HL-60/S4 (cell line): ENCODE data around the gene CLCA4.

Source experiments
- in situ Hi-C: fragments of 300-500 bp; cut with MboI; formaldehyde crosslinking; loops from 2 replicates; pipeline ENCODE4 v1.14.3; 2022; ENCODE audit warnings: low sequenced_read_pairs

CLCA4 gene

GRCh38 chr1:86523670-86524354 is 23.1 kb upstream of the CLCA4 start:
- in situ Hi-C loops, result no loop called here

GRCh38 chr1:86527306-86527705 is 19.6 kb upstream of the CLCA4 start:
- in situ Hi-C loops, result no loop called here

DNA sequence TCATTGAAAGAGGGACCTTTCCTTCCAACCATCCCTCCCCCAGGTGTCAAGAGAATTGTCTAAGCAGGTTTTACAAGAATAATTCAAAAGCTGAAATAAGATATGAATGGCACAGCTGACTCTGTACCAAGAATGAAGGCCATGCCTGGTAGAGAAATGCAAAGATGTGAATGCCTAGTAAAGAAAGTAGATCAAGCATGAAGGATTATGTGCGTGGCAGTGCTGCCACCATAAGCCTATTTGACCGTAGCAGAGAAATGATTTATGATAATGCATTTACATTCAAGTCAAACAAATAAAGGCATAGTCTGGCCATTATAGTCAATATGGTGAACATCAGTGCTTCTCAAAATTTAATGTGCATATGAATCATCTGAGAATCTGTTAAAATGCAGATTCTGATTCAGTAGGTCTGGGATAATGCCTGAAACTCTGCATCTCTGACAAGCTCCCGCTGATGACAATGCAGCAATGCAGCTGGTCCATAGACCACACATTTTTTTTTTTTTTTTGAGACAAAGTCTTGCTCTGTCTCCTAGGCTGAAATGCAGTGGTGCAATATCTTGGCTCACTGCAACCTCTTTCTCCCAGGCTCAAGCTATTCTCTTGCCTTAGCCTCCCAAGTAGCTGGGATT is 16.6 kb upstream of the CLCA4 start:
- in situ Hi-C loops, result no loop called here

DNA sequence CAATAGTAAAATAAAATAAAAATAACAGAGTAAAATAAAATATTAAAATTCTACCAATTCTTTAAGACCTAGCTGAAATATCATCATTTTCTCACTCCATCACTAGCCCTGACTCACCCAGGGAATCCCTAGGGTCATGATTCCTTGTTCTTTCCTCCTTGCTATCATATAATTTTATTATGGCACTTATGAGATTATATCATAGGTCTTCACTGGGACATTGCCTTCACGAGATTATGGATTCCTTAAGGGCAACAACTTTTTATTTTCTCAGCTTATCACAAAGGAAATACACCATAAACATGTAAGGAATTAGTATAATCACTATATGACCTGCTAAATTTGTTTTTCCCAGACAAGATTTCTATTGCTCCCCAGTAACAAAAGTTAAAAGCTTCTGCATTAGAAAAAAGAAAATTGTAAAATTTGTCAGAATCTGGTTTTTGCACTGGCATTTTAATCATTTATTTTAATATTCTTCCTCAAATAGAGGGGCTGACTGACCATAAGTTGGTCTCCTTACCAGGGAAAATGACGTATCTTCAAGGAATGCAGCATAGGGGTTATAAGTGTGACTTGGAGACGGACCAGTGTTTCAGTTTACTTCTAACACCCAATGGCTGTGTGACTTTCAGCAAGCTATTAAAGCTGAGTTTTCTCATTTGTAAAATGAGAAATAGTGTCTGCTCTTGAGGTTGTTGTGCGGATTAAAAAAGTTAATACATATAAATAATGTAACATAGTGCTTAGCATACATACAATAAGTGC is 8.8 kb upstream of the CLCA4 start:
- in situ Hi-C loops, result no loop called here

- in situ Hi-C loops, result no loop called here
Measured at GRCh38 chr1:86538775-86539174, 8.1 kb upstream of the CLCA4 start.

GRCh38 chr1:86541859-86542258 is 5.0 kb upstream of the CLCA4 start:
- in situ Hi-C loops, result no loop called here

GRCh38 chr1:86542631-86543030 is 4.2 kb upstream of the CLCA4 start:
- in situ Hi-C loops, result no loop called here

GRCh38 chr1:86548839-86549238 is 2.0 kb downstream of the CLCA4 start:
- in situ Hi-C loops, result no loop called here

DNA sequence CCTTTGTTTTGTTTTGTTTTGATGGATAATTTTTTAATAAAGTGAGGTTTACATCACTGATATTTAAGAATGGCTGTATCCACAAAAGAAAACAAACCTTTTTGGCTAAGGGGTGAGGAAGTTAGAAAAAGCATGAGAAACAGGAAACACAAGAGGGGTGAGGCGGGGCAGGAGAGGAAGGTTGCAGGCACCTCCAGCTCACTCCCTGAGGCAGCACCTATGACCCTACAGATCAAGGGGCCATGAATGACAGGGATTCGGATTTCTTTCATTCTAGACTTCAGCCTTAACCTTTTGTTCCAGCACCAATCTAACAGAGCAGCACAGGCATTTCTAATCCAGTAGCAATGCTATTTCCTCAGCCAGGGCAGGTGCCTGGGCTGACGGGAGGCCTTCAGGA is 4.4 kb downstream of the CLCA4 start:
- in situ Hi-C loops, result no loop called here

GRCh38 chr1:86552376-86552775 is 5.5 kb downstream of the CLCA4 start:
- in situ Hi-C loops, result no loop called here

DNA sequence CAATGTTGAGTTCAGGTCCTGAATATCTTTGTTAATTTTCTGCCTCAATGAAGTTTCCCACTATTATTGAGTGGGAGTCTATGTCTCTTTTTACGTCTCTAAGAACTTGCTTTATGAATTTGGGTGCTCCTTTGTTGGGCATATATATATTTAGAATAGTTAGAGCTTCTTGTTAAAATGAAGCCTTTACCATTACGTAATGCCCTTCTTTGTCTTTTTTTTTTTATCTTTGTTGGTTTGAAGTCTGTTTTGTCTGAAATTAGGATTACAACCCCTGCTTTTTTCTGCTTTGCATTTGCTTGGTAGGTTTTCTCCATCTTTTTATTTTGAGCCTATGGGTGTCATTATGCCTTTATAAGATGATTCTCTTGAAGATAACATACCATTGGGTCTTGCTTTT is 10.9 kb downstream of the CLCA4 start:
- in situ Hi-C loops, result no loop called here

DNA sequence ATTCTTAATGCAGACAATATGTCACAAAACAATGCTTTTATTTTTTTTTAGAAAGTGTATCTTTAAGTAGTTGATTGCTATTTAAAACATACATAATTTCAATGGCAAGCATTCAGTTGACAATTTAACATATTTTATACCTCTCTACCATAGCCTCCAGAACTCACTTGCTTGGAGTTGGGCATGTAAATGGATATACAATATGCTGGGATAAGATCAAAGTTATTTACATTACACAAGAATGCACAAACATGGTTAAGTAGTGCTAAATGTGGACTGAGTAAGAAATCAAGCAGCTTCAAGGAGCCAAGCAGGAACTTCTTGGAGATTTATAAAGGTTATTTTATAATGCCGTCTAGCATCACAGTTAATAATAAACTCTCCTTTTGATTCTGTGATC is 17.0 kb downstream of the CLCA4 start:
- in situ Hi-C loops, result no loop called here

GRCh38 chr1:86567341-86567740 is 20.5 kb downstream of the CLCA4 start:
- in situ Hi-C loops, result no loop called here

- in situ Hi-C loops, result no loop called here
Measured at GRCh38 chr1:86567878-86568277, 21.0 kb downstream of the CLCA4 start.

DNA sequence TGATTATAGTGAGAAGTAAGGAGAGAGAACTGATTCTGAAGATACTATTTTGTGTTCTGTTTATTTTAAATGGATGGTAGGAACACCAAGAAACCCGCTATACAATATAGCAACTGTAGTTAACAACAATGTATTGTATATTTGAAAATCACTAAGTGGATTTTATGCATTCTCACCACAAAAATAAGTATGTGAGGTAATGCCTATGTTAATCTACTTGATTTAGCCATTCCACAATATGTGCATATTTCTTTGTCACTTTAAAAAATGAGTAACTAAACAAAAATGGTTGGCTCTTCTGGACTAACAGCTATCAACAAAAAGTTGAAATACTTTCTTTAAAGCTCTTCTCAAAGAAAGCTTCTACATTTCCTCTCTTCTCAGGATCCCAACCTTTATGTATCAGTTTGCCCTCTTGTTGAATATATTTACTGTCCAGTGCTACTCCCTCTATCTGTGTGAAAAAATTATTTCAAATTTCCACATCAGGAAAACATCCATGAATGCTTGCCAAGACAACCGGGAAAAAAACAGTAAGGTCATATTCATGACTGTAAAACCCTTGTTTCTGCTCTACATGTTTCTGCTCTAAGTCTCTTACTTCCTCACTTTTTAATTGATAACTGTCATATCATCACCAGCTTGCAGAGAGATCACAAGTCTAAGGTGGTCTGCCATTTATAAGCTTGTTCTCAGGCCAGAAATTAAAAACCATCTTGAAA is 27.0 kb downstream of the CLCA4 start:
- in situ Hi-C loops, result no loop called here

DNA sequence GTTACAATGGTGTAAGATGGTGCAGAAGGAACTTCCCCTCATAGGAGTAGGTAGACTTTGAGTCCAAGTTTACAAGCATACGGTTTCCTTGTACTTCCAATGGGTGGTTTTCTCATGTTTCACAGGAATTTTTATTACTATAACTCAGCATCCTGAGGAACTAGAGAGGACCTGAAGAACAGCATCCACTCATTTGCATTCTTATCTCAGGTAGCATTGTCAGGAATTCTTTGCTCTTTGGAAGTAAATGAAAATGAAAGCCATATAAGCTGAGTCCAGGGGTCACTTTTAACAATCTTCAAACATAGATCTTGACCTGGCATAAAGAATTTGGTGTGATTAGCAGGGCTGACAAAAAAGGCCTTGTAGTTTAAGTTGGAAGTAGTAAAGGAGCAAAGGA is 34.4 kb downstream of the CLCA4 start:
- in situ Hi-C loops, result no loop called here

DNA sequence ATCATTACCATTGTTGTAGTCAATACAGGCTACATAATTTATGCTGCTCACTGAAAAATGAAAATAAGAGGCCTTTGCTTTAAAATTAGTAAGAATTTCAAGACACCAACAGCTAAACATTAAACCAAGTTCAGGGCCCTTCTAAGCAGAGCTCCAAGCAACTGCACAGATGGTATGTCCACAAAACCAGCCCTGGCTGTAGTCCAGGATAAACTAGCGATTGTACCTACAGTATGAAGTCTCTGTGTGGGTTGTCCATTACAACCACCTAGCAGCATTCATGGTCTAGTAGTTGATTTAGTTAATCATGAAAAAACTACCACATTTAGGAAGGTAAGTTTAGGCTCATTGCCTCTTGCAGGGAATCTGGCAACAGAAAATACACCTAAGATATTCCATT is 35.3 kb downstream of the CLCA4 start:
- in situ Hi-C loops, result no loop called here

DNA sequence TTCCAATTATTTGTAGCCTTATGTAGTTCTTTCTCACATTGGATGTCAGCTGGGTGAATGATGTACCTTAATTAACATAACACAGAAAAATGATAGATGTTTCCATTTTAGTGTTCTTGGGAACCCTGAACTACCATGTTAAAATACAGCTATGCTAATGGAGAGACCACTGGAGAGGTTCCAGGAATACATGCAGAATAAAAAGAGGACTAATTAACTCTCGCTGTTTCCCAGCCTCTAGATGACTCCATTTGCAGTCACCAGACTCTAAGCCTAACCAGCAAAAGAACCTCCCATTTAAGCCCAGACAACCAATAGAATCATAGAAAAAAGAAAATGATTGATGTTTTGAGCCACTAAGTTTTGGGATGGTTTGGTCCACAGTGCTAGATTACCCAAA is 36.2 kb downstream of the CLCA4 start:
- in situ Hi-C loops, result no loop called here

GRCh38 chr1:86583593-86583992 is 36.7 kb downstream of the CLCA4 start:
- in situ Hi-C loops, result no loop called here

- in situ Hi-C loops, result no loop called here
Measured at GRCh38 chr1:86594284-86594770, 47.4 kb downstream of the CLCA4 start.

GRCh38 chr1:86596224-86596623 is 49.3 kb downstream of the CLCA4 start:
- in situ Hi-C loops, result no loop called here
